A673 (cell line): ENCODE data around the gene DAPK2. TPM values are rescaled to one million over a fixed set of nuclear protein-coding genes. Genes with fewer than 3 reads are reported as not detected.

Experiments used
- BruUV-seq: library from RNA; stranded (reverse); fragments of 400-500 nt; replicated peaks from 2 replicates; lab custom pipeline; 2021; lab: Mats Ljungman, UMichigan
- CTCF ChIA-PET: fragments of 300-600 bp; sonication (Branson Sonifier 250); formaldehyde crosslinking; loops from one replicate; lab custom pipeline; 2022; ENCODE audit warnings: antibody characterized with exemption; lab: Charles Lee
- POLR2A ChIA-PET: fragments of 300-600 bp; sonication (Branson Sonifier 250); formaldehyde crosslinking; loops from one replicate; lab custom pipeline; 2022; ENCODE audit warnings: antibody characterized with exemption; ENCODE audit not compliant: low non-redundant PET; lab: Charles Lee
- DNase-seq: peaks from one replicate; pipeline ENCODE4 v3.0.0-alpha.2; 2015; ENCODE audit warnings: low spot score
- H3K27ac ChIP-seq: fragments of 200-600 bp; sonication (generic); 2 replicates; pipeline ENCODE4 v1.5.1; 2016; ENCODE audit warnings: mixed run types, low read depth, mild to moderate bottlenecking, mixed read lengths, antibody characterized with exemption, low read length; ENCODE audit not compliant: poor library complexity, severe bottlenecking
- H3K27me3 ChIP-seq: fragments of 200-600 bp; sonication (generic); replicated peaks from 2 replicates; pipeline ENCODE4 v1.6.1; 2017; ENCODE audit warnings: mixed run types, low read depth, mild to moderate bottlenecking, mixed read lengths, antibody characterized with exemption, low read length; ENCODE audit not compliant: insufficient read depth, poor library complexity
- H3K36me3 ChIP-seq: fragments of 200-600 bp; sonication (generic); 2 replicates; pipeline ENCODE4 v1.6.1; 2016; ENCODE audit warnings: mixed run types, mild to moderate bottlenecking, mixed read lengths, antibody characterized with exemption, low read length; ENCODE audit not compliant: insufficient read depth, poor library complexity, severe bottlenecking
- H3K4me1 ChIP-seq: fragments of 200-600 bp; sonication (generic); 2 replicates; pipeline ENCODE4 v1.6.1; 2017; ENCODE audit warnings: mixed run types, mild to moderate bottlenecking, mixed read lengths, antibody characterized with exemption, low read length; ENCODE audit not compliant: insufficient read depth, poor library complexity, severe bottlenecking
- H3K4me3 ChIP-seq: fragments of 200-600 bp; sonication (generic); 2 replicates; pipeline ENCODE4 v1.5.1; 2016; ENCODE audit warnings: low read depth, mixed run types, mild to moderate bottlenecking, mixed read lengths, low read length; ENCODE audit not compliant: poor library complexity, severe bottlenecking
- H3K9me3 ChIP-seq: fragments of 200-600 bp; sonication (generic); 2 replicates; pipeline ENCODE4 v1.6.1; 2016; ENCODE audit warnings: mixed run types, low read depth, mild to moderate bottlenecking, mixed read lengths, antibody characterized with exemption, low read length; ENCODE audit not compliant: poor library complexity, severe bottlenecking
- CTCF ChIP-seq: fragments of 300-800, 200-600 bp; sonication (generic); conservative IDR thresholded peaks from 2 replicates; pipeline ENCODE4 v1.5.1; 2017; ENCODE audit warnings: low read depth, mild to moderate bottlenecking, antibody characterized with exemption, low read length, moderate library complexity, mixed read lengths
- EZH2 ChIP-seq: fragments of 200-600 bp; sonication (generic); IDR thresholded peaks from 2 replicates; pipeline ENCODE4 v1.6.1; 2017; ENCODE audit warnings: borderline replicate concordance, low read depth, mild to moderate bottlenecking, mixed read lengths, antibody characterized with exemption, low read length; ENCODE audit not compliant: poor library complexity, severe bottlenecking
- intact Hi-C: fragments of 100-400 bp; cut with micrococcal nuclease; formaldehyde crosslinking; loops from one replicate; pipeline ENCODE4 v1.10.0; 2022; ENCODE audit not compliant: unreplicated experiment
- total RNA-seq: library from RNA; stranded (reverse); gene quantifications from 2 replicates; pipeline ENCODE4 v1.2.3, GENCODE V29; 2021

Gene DAPK2
- total RNA-seq, 1 experiment from 2014 or later, result 19.2 TPM

DNA sequence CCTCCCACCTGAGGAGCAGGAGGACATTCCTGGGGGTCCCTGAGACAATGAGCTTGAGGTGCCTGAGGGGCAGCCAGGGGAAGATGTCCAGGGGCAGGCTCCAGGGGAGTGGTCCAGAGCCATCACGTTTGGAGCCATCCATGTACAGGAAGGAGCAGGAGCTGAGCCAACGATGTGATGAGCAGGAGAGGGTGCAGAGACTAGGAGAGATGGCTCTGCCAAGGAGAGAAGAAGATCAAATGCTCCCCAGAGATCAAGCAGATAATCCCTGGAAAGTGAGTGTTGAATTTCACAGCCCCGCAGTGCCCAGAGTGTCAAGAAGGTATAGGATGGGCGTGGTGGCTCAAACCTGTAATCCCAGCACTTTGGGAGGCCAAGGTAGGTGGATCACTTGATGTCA, 114.7 kb downstream of the DAPK2 start:
- no peaks in the 10 kb centered on the region for H3K4me1 ChIP-seq
- no peak overlapping the region for H3K4me3 ChIP-seq
- H3K27ac ChIP-seq, result no peak overlapping the region
- TF ChIP-seq EZH2 (no peak), CTCF (no peak)
- intact Hi-C loops, result no loop called here
- CTCF ChIA-PET, result interaction anchor here (0.5 kb wide), 1 partner anchor 715 kb away, joined by 9 read pairs; no protein-coding TSS in a partner anchor
- BruUV-seq, result no TSS peak
- no peaks in the 10 kb centered on the region for H3K36me3 ChIP-seq
- no peak for DNase-seq
- no peaks in the 10 kb centered on the region for H3K27me3 ChIP-seq
- H3K9me3 ChIP-seq, result no peaks in the 10 kb centered on the region
- POLR2A ChIA-PET, result no interaction called here

DNA sequence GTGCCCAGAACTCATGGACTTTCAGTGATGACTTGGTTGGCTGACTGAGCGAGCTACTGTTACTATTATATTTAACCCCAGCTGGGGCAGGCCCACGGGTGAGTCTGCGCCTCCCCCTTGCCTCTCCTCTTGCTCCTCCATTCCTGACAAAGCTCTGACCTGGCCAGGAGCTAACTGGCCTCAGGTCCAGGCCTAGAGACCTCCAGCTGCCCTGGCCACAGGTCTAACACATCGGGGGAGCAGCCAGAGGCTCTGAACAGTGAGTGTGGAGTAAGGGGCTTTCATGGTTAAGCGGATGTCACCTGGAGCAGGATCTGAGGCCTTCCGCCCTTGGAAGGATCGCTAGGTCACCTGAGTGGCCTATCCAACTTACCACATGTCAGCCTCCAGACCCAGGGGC, 116.3 kb downstream of the DAPK2 start:
- no peak for TF ChIP-seq CTCF
- no peak for TF ChIP-seq EZH2
- no TSS peak for BruUV-seq
- no peaks in the 10 kb centered on the region for H3K27me3 ChIP-seq
- no peak for DNase-seq
- no peaks in the 10 kb centered on the region for H3K36me3 ChIP-seq
- no peak overlapping the region for H3K27ac ChIP-seq
- H3K9me3 ChIP-seq, result no peaks in the 10 kb centered on the region
- ChIA-PET CTCF (no interaction called here), POLR2A (no interaction called here)
- intact Hi-C loops, result no loop called here
- H3K4me3 ChIP-seq, result no peak overlapping the region
- no peaks in the 10 kb centered on the region for H3K4me1 ChIP-seq

- BruUV-seq, result no TSS peak
- H3K27ac ChIP-seq, result no peak overlapping the region
- CTCF ChIA-PET, result interaction anchor here (0.5 kb wide), 1 partner anchor 118 kb away, joined by 3 read pairs; the partner anchor contains the start of gene DAPK2
- no peak for TF ChIP-seq EZH2
- TF ChIP-seq CTCF, result no peak
- H3K4me1 ChIP-seq, result no peaks in the 10 kb centered on the region
- no peak for DNase-seq
- no peak overlapping the region for H3K4me3 ChIP-seq
- no peaks in the 10 kb centered on the region for H3K36me3 ChIP-seq
- H3K27me3 ChIP-seq, result no peaks in the 10 kb centered on the region
- intact Hi-C loops, result no loop called here
- POLR2A ChIA-PET, result no interaction called here
- H3K9me3 ChIP-seq, result no peaks in the 10 kb centered on the region
Measured at GRCh38 chr15:63928185-63928842, 118.0 kb downstream of the DAPK2 start.
